Stimulated activated CD4-positive, alpha-beta T cell treated with anti-CD3 and anti-CD28 coated beads, TNF-alpha, amount 100 ng/mL, for 1 hour (primary cell): ENCODE data around the gene ERVK3-1.
"Not testable (repeated sequence)": the region's sequence is repeated elsewhere in the genome, so short reads cannot be mapped to it uniquely, and the experiment has no call there.

Source experiments
- DNase-seq, 3 donors: peaks; one replicate each; pipeline ENCODE4 v3.0.0-alpha.2; 2020; ENCODE audit warnings: low read depth in 3 of 3, low spot score in 1 of 3

ERVK3-1 gene

GRCh38 chr19:58304255-58304654, 922 bp upstream of the ERVK3-1 start:
- no peak for DNase-seq

GRCh38 chr19:58304748-58305064, 471 bp upstream of the ERVK3-1 start:
- DNase-seq = no peak

- DNase-seq = no peak
These were observed 751 bp downstream of the ERVK3-1 start for GRCh38 chr19:58305932-58306323.

- no peak for DNase-seq
These were observed 2.6 kb downstream of the ERVK3-1 start for GRCh38 chr19:58307736-58308135.

- DNase-seq = not testable (repeated sequence)
These were observed 5.5 kb downstream of the ERVK3-1 start for GRCh38 chr19:58310685-58311084.

GRCh38 chr19:58311345-58311865, 6.2 kb downstream of the ERVK3-1 start:
- no peak for DNase-seq

- DNase-seq = no peak
These were observed 10.4 kb downstream of the ERVK3-1 start for GRCh38 chr19:58315580-58315979.

GRCh38 chr19:58317476-58318072, 12.4 kb downstream of the ERVK3-1 start:
- no peak for DNase-seq

GRCh38 chr19:58318297-58318696, 13.1 kb downstream of the ERVK3-1 start:
- DNase-seq = no peak

- DNase-seq = no peak
These were observed 14.1 kb downstream of the ERVK3-1 start for GRCh38 chr19:58319241-58319640.

- DNase-seq = no peak
These were observed 20.3 kb downstream of the ERVK3-1 start for GRCh38 chr19:58325311-58326022.

GRCh38 chr19:58326501-58326913, 21.3 kb downstream of the ERVK3-1 start:
- DNase-seq = no peak

GRCh38 chr19:58326914-58327726, 21.9 kb downstream of the ERVK3-1 start, which contains the start of gene ZSCAN22:
Gene ZSCAN22 (plus strand): TSS chr19:58326994. CDS start chr19:58334803, 7,809 bp downstream.
- DNase-seq = peak; percentile 58 to 81 (median 61)

- no peak for DNase-seq
These were observed 23.8 kb downstream of the ERVK3-1 start for GRCh38 chr19:58328999-58329398.

- no peak for DNase-seq
These were observed 25.3 kb downstream of the ERVK3-1 start for GRCh38 chr19:58330458-58330857.

GRCh38 chr19:58332697-58333096, 27.5 kb downstream of the ERVK3-1 start:
- no peak for DNase-seq

- DNase-seq = no peak
These were observed 29.6 kb downstream of the ERVK3-1 start for GRCh38 chr19:58334691-58335249.

GRCh38 chr19:58335630-58336029, 30.5 kb downstream of the ERVK3-1 start:
- DNase-seq = no peak

- no peak for DNase-seq
These were observed 31.0 kb downstream of the ERVK3-1 start for GRCh38 chr19:58336216-58336615.

GRCh38 chr19:58336820-58337219, 31.6 kb downstream of the ERVK3-1 start:
- no peak for DNase-seq

GRCh38 chr19:58338336-58338735, 33.2 kb downstream of the ERVK3-1 start:
- DNase-seq = no peak
